ENCODE data around the gene TMEM100. TPM values are rescaled to one million over a fixed set of nuclear protein-coding genes. Genes with fewer than 3 reads are reported as not detected.

Gene TMEM100
- total and polyA plus RNA-seq, 2 experiments from 2014 or later, result 0.10 to 0.73 TPM

DNA sequence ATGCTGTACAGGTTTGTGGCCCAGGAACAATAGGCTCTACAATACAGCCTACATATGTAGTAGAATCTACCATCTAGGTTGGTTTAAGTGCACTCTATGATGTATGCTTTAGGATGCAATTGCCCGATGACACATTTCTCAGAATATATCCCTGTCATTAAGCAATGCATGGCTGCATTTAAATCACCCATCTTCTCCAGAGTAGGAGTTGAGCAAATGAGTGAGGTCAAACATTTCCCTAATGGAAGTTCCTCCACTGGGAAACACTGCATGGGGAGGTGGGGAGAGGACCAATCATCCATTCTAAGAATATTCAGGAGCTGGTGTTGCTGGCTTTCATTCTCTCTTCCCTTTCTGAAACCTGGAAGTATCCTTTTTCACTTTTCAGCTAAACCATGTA is 26.2 kb upstream of the TMEM100 start:
- peaks cover 4% of the 10 kb centered on the region for H3K27me3 Mint-ChIP-seq (ENCODE audit: insufficient read depth, low read depth, poor library complexity)
- H3K4me3 ChIP-seq, result no peak overlapping the region
- TF ChIP-seq, protein P1, sequence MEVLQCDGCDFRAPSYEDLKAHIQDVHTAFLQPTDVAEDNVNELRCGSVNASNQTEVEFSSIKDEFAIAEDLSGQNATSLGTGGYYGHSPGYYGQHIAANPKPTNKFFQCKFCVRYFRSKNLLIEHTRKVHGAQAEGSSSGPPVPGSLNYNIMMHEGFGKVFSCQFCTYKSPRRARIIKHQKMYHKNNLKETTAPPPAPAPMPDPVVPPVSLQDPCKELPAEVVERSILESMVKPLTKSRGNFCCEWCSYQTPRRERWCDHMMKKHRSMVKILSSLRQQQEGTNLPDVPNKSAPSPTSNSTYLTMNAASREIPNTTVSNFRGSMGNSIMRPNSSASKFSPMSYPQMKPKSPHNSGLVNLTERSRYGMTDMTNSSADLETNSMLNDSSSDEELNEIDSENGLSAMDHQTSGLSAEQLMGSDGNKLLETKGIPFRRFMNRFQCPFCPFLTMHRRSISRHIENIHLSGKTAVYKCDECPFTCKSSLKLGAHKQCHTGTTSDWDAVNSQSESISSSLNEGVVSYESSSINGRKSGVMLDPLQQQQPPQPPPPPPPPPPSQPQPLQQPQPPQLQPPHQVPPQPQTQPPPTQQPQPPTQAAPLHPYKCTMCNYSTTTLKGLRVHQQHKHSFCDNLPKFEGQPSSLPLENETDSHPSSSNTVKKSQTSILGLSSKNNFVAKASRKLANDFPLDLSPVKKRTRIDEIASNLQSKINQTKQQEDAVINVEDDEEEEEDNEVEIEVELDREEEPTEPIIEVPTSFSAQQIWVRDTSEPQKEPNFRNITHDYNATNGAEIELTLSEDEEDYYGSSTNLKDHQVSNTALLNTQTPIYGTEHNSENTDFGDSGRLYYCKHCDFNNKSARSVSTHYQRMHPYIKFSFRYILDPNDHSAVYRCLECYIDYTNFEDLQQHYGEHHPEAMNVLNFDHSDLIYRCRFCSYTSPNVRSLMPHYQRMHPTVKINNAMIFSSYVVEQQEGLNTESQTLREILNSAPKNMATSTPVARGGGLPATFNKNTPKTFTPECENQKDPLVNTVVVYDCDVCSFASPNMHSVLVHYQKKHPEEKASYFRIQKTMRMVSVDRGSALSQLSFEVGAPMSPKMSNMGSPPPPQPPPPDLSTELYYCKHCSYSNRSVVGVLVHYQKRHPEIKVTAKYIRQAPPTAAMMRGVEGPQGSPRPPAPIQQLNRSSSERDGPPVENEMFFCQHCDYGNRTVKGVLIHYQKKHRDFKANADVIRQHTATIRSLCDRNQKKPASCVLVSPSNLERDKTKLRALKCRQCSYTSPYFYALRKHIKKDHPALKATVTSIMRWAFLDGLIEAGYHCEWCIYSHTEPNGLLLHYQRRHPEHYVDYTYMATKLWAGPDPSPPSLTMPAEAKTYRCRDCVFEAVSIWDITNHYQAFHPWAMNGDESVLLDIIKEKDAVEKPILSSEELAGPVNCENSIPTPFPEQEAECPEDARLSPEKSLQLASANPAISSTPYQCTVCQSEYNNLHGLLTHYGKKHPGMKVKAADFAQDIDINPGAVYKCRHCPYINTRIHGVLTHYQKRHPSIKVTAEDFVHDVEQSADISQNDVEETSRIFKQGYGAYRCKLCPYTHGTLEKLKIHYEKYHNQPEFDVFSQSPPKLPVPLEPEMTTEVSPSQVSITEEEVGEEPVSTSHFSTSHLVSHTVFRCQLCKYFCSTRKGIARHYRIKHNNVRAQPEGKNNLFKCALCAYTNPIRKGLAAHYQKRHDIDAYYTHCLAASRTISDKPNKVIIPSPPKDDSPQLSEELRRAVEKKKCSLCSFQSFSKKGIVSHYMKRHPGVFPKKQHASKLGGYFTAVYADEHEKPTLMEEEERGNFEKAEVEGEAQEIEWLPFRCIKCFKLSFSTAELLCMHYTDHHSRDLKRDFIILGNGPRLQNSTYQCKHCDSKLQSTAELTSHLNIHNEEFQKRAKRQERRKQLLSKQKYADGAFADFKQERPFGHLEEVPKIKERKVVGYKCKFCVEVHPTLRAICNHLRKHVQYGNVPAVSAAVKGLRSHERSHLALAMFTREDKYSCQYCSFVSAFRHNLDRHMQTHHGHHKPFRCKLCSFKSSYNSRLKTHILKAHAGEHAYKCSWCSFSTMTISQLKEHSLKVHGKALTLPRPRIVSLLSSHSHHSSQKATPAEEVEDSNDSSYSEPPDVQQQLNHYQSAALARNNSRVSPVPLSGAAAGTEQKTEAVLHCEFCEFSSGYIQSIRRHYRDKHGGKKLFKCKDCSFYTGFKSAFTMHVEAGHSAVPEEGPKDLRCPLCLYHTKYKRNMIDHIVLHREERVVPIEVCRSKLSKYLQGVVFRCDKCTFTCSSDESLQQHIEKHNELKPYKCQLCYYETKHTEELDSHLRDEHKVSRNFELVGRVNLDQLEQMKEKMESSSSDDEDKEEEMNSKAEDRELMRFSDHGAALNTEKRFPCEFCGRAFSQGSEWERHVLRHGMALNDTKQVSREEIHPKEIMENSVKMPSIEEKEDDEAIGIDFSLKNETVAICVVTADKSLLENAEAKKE (CRISPR knock-in tag; IDR thresholded peaks at IDR 0.05), result no peak
- no peaks in the 10 kb centered on the region for H3F3A ChIP-seq (replicated peaks; ENCODE audit: low read depth)
- peaks cover 16% of the 10 kb centered on the region for H3K79me2 ChIP-seq (replicated peaks; ENCODE audit: insufficient read depth)
- H3K36me3 Mint-ChIP-seq (ENCODE audit: low read depth), result no peaks in the 10 kb centered on the region
- no peak overlapping the region for H3K27ac ChIP-seq (ENCODE audit: low read depth)
- H3K9me2 ChIP-seq (ENCODE audit: insufficient read depth), result 0 out of 2 replicates have a peak, but pooled peaks cover 5% of the 10 kb centered on the region
- H3K4me1 ChIP-seq (ENCODE audit: insufficient read depth), result peaks cover 8% of the 10 kb centered on the region; the same call in 1 of the 2 replicates
- H3K36me3 ChIP-seq (ENCODE audit: insufficient read depth), result no peaks in the 10 kb centered on the region
- peaks cover 11% of the 10 kb centered on the region for H3K4me1 Mint-ChIP-seq
- H2AFZ ChIP-seq, result no peak overlapping the region
- H3K27me3 ChIP-seq (ENCODE audit: insufficient read depth), result no peaks in the 10 kb centered on the region
- no peaks in the 10 kb centered on the region for H3K9me3 Mint-ChIP-seq
- H3K4me3 Mint-ChIP-seq, result no peak overlapping the region
- H3K27ac Mint-ChIP-seq, result no peak overlapping the region
- 0 out of 2 replicates have a peak, but pooled peaks cover 6% of the 10 kb centered on the region for H4K20me1 ChIP-seq (replicated peaks; ENCODE audit: insufficient read depth)
- DNase-seq (ENCODE audit: low spot score) (no peak), ATAC-seq (no peak)
- no peak overlapping the region for H3K4me2 ChIP-seq

DNA sequence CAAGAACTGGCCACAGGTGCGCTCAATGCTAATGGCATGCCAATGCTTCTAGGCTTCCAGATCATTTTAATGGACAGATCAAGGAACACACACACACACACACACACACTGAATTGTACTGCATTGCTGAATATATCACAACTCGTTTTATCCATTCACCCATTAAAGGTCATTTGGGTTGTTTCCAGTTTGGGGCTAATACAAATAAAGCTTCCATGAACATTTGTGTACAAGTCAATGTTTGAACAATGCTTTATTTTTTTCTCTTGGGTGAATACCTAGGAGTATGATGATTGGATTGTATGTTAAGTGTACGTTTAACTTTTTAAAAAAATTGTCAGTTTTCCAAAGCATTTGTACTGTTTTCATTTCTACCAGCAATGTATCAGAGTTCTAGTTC is 24.5 kb upstream of the TMEM100 start:
- Histone ChIP-seq H4K20me1 (replicated peaks; ENCODE audit: insufficient read depth) (0 out of 2 replicates have a peak, but pooled peaks cover 4% of the 10 kb centered on the region), H3K27ac (ENCODE audit: low read depth) (no peak overlapping the region), H2AFZ (no peak overlapping the region), H3F3A (replicated peaks; ENCODE audit: low read depth) (no peaks in the 10 kb centered on the region), H3K27me3 (ENCODE audit: insufficient read depth) (no peaks in the 10 kb centered on the region), H3K79me2 (replicated peaks; ENCODE audit: insufficient read depth) (peaks cover 6% of the 10 kb centered on the region), H3K36me3 (ENCODE audit: insufficient read depth) (no peaks in the 10 kb centered on the region), H3K9me2 (ENCODE audit: insufficient read depth) (0 out of 2 replicates have a peak, but pooled peaks cover 5% of the 10 kb centered on the region), H3K4me3 (no peak overlapping the region), H3K4me1 (ENCODE audit: insufficient read depth) (peaks cover 6% of the 10 kb centered on the region; the same call in 1 of the 2 replicates), H3K4me2 (no peak overlapping the region)
- Mint-ChIP-seq H3K27me3 (ENCODE audit: insufficient read depth, low read depth, poor library complexity) (peaks cover 4% of the 10 kb centered on the region), H3K27ac (no peak overlapping the region), H3K4me1 (peaks cover 11% of the 10 kb centered on the region), H3K9me3 (no peaks in the 10 kb centered on the region), H3K36me3 (ENCODE audit: low read depth) (no peaks in the 10 kb centered on the region), H3K4me3 (no peak overlapping the region)
- DNase-seq (ENCODE audit: low spot score) (no peak), ATAC-seq (no peak)
- TF ChIP-seq, protein P1 (CRISPR knock-in tag; IDR thresholded peaks at IDR 0.05), result no peak
- TF ChIP-seq, protein P2, sequence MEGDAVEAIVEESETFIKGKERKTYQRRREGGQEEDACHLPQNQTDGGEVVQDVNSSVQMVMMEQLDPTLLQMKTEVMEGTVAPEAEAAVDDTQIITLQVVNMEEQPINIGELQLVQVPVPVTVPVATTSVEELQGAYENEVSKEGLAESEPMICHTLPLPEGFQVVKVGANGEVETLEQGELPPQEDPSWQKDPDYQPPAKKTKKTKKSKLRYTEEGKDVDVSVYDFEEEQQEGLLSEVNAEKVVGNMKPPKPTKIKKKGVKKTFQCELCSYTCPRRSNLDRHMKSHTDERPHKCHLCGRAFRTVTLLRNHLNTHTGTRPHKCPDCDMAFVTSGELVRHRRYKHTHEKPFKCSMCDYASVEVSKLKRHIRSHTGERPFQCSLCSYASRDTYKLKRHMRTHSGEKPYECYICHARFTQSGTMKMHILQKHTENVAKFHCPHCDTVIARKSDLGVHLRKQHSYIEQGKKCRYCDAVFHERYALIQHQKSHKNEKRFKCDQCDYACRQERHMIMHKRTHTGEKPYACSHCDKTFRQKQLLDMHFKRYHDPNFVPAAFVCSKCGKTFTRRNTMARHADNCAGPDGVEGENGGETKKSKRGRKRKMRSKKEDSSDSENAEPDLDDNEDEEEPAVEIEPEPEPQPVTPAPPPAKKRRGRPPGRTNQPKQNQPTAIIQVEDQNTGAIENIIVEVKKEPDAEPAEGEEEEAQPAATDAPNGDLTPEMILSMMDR (conservative IDR thresholded peaks at IDR 0.05; ENCODE audit: low read depth in 2 of 2), result no peak
- no peak for TF ChIP-seq EZH2phosphoT487 (IDR thresholded peaks at IDR 0.05; ENCODE audit: unreplicated experiment)
- no peak for TF ChIP-seq POLR2AphosphoS5 (IDR thresholded peaks at IDR 0.05; ENCODE audit: low read depth)
